GM18867 (cell line): ENCODE data around the gene CDH16.
A peak's percentile ranks its signal among the peaks of the same experiment; 100 is the strongest.
"Not testable (repeated sequence)": the region's sequence is repeated elsewhere in the genome, so short reads cannot be mapped to it uniquely, and the experiment has no call there.

Source experiments
- ATAC-seq: cut with Tn5 transposase; IDR thresholded peaks from one replicate; pipeline ENCODE4 v1.9.1; 2021; ENCODE audit warnings: mild to moderate bottlenecking, moderate library complexity; ENCODE audit not compliant: unreplicated experiment

Gene CDH16

DNA sequence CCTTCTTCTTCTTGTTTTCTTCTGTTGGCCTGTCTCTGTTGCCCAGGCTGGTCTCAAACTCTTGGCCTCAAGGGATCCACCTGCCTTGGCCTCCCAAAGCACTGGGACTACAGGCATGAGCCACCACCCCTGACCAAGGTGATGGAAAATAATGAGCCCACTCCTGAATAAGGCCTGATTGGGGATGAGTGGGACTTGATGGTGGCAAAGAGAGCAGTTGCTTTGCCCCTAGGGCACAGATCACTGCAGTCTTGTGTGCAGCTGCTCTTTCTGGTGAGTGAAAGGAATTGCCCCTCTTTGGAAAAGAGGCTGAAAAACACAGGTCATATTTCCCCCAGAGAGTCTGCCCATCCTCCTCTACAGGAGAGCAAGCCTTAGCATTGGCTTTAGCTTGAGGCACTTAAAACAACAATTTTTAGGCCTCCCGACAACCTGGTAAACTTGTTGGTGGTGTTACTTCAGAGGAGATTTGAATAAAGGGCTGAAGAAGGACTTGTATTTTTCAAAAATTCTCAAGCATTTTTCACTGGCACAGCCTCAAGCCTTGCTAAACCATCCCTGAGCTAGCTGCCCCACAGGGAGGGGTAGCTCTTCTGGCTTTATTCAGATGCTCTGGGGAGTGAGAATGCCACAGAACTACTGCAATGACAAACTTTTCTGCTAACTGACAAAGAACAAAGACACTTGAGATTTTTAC is 44.5 kb downstream of the CDH16 start:
- ATAC-seq, result no peak

GRCh38 chr16:66873685-66874055 is 45.0 kb downstream of the CDH16 start:
- ATAC-seq, result no peak

GRCh38 chr16:66872943-66873684 is 45.6 kb downstream of the CDH16 start:
- ATAC-seq, result peak; percentile 83

- ATAC-seq, result no peak
These were observed 46.1 kb downstream of the CDH16 start for GRCh38 chr16:66872559-66872942.

- no peak for ATAC-seq
These were observed 46.8 kb downstream of the CDH16 start for GRCh38 chr16:66871840-66872239.

- ATAC-seq, result not testable (repeated sequence)
These were observed 47.3 kb downstream of the CDH16 start for GRCh38 chr16:66871363-66871762.

DNA sequence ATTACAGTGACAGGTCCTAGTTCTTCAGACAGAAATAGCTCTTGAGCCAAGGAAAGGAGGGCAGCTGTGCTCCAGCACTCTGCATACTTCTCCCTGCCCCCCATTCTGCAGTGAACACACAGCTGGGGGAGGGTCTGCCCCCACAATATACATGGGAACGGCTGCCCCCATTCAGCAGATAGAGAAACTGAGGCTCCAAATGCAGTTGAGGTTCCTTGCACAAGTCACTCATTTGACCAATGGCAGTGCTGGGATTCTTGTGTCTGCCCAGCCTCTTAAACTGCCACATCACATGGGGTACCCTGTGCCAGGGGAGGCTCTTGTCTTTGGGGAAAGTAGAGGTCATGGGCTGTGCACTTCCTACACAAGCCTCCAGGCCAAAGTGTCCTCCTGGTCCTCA is 49.3 kb downstream of the CDH16 start:
- ATAC-seq, result no peak

DNA sequence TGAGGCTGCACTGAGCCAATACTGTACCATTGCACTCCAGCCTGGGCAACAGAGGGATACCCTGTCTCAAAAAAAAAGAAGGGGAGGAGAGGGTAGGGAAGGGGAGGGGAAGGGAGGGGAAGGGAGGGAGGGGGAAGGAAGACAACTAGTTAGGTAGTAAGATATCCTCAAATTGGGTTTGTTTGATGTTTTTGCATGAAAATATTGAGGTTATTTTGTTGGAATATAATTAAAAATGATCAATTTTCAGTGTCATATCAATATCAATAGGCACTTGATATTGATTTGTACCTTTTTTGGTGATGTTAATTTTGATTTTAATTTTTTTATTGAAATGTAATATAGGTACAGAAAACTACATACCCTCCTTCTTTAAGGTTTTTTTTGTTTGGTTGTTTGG is 55.0 kb downstream of the CDH16 start:
- ATAC-seq, result no peak

DNA sequence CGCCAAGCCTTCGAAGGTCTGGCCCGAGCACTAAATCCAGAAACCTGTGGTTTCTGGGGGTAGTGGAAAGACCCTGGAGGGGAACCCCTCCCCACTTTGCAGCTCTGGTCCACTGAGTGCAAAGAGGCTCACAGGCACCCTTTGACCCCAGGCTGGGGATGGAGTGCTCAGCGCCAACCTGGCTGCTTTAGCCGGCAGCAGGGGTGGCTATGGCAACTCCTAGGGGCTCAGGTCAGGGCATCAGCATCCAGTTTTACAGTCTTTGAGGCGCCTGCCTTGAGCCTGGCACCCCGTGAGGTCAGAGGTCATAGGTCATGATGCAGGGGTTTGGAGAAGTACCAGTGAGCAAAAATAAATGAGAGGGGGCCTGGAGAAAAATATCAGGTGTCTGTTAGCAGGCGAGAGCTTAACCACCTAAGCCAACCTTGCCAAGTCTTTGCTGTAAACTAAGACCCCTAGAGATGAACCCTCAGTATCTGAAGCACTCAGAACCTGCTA is 56.6 kb downstream of the CDH16 start:
- no peak for ATAC-seq

DNA sequence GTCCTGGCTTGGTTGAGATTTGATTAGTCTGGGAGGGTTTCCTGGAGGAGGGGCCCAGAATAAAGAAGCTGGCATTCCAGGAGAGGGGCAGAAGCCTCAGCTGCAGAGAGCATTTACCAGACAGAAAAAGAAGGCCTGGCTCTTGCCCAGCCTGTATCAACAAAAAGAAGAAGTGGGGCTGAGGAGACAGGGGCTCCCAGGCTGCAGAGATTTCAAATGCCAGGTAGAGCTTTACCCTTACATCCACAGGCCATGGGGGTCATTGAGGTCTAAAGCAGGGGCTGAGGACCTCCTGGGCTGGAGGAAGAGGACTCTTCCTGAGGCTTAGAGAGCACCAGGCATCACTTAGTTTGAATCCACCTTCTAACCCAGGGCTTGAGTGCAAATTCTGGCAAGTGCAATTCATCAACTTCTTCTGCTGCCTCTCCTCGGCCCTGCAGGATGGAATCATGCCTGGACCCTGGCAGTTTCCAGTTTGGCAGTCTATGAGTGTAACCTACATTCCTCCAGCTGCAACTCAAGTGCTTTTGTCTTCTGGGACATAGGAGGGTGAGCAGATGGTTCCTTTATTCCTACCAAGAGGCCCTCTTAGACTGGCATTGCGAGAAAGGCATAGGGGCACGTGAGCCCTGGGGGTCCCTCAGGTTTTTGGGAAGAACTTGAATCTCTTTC is 59.2 kb downstream of the CDH16 start:
- no peak for ATAC-seq

DNA sequence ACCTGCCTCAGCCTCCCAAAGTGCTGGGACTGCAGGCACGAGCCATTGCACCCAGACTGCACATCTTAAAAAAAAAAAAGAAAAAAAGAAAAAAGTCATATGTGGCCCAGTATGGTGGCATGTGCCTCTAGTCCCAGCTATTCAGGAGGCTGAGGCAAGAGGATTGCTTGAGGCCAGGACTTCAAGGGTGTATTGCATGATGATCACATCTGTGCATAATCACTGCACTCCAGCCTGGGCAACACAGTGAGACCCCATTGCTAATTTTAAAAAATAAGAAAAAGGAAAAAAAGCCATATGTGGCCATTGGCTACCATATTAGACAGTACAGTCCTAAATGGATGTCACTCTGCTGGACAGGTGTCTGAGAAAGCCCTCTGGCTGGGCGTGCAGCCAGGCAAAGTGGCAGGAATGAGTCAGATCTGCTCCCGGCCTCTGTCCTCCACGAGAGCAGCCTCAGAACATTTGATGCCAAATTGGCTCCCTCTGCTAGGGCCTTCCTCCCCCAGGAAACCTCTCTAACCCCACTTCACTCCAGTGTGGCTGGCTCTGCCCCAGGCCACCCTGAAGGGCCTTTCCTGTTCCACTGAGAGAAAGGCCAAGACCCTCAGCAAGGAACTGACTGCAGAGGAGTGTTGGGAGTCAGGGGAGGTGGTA is 59.8 kb downstream of the CDH16 start:
- no peak for ATAC-seq
